HepG2 (cell line): ENCODE results near the gene MT1A. TPM values are rescaled to one million over a fixed set of nuclear protein-coding genes. Genes with fewer than 3 reads are reported as not detected.

ENCODE experiments used
- ATAC-seq: fragments of 200-7000 bp; cut with Tn5 transposase; 3 replicates; pipeline ENCODE4 v1.9.1; 2020; ENCODE audit warnings: mild to moderate bottlenecking, moderate library complexity
- BruUV-seq: library from RNA; stranded (reverse); fragments of 400-500 nt; replicated peaks from 2 replicates; lab custom pipeline; 2021; lab: Mats Ljungman, UMichigan
- CTCF ChIA-PET: fragments of 300-600 bp; formaldehyde crosslinking; extraction: SDS; loops from one replicate; lab custom pipeline; 2021; ENCODE audit warnings: low total read pairs, inconsistent platforms, low intra/inter-chr PET ratio; lab: Yijun Ruan, JAX
- POLR2A ChIA-PET: fragments of 350-600 bp; sonication (Branson Sonifier 250); formaldehyde crosslinking; loops from one replicate; lab custom pipeline; 2020; ENCODE audit warnings: antibody characterized with exemption, inconsistent platforms; lab: Yijun Ruan, JAX
- DNase-seq: peaks from one replicate; pipeline ENCODE4 v3.0.0-alpha.2; 2015; ENCODE audit warnings: low spot score
- FAIRE-seq: peaks from 3 replicates; lab custom pipeline; 2011; peaks lifted over from hg19 to GRCh38; lab: Jason Lieb, UNC
- H2AFZ ChIP-seq: one replicate; pipeline ENCODE4 v1.6.1; 2011; ENCODE audit warnings: low read length, inconsistent platforms
- H3K27ac ChIP-seq: fragments of 300-600 bp; 3 replicates; pipeline ENCODE4 v1.8.0; 2011; ENCODE audit warnings: mixed run types, mild to moderate bottlenecking, mixed read lengths, low read length, inconsistent platforms; ENCODE audit not compliant: insufficient read depth; ENCODE audit errors: extremely low read length
- H3K27me3 ChIP-seq, 2 experiments: fragments of 200-600 bp in 1 of 2; 2 replicates in 1 of 2; 3 replicates in 1 of 2; pipeline versions ENCODE4 v1.6.0 to v1.8.0; 2011; ENCODE audit warnings: low read length in 2 of 2, mild to moderate bottlenecking in 2 of 2, moderate library complexity in 2 of 2, inconsistent platforms in 1 of 2; ENCODE audit not compliant: insufficient read depth in 2 of 2, control insufficient read depth in 1 of 2
- H3K36me3 ChIP-seq, 2 experiments: fragments of 200-600 bp in 1 of 2; replicated peaks in 1 of 2; 2 replicates in 1 of 2; 3 replicates in 1 of 2; pipeline versions ENCODE4 v1.5.1 to v1.8.0; 2011; ENCODE audit warnings: low read length in 2 of 2, inconsistent platforms in 1 of 2; ENCODE audit not compliant: insufficient read depth in 2 of 2, control insufficient read depth in 1 of 2
- H3K4me1 ChIP-seq: 2 replicates; pipeline ENCODE4 v1.5.1; 2012; ENCODE audit warnings: low read length, inconsistent platforms; ENCODE audit not compliant: insufficient read depth
- H3K4me2 ChIP-seq: 2 replicates; pipeline ENCODE4 v1.6.0; 2011; ENCODE audit warnings: low read depth, low read length, inconsistent platforms
- H3K4me3 ChIP-seq, 3 experiments: fragments of 200-600 bp in 1 of 3; sonication (generic), shearing (Covaris generic) in 1 of 3; replicated peaks in 1 of 3; 2 replicates each; pipeline ENCODE4 v1.5.1; 2011 to 2016; ENCODE audit warnings: low read length in 3 of 3, inconsistent platforms in 2 of 3, low read depth in 2 of 3, mild to moderate bottlenecking in 2 of 3, control low read depth in 1 of 3, mixed read lengths in 1 of 3; ENCODE audit not compliant: insufficient read depth in 1 of 3
- H3K79me2 ChIP-seq: one replicate; pipeline ENCODE4 v1.6.1; 2011; ENCODE audit warnings: low read length, inconsistent platforms; ENCODE audit not compliant: insufficient read depth
- H3K9ac ChIP-seq: 2 replicates; pipeline ENCODE4 v1.6.0; 2011; ENCODE audit warnings: mild to moderate bottlenecking, low read depth, low read length, inconsistent platforms; ENCODE audit not compliant: insufficient read depth
- H3K9me3 ChIP-seq: 2 replicates; pipeline ENCODE4 v1.5.1; 2012; ENCODE audit warnings: mild to moderate bottlenecking, low read length
- H4K20me1 ChIP-seq: 2 replicates; pipeline ENCODE4 v1.6.0; 2011; ENCODE audit warnings: inconsistent platforms, mild to moderate bottlenecking, low read length, moderate library complexity; ENCODE audit not compliant: insufficient read depth
- CEBPG ChIP-seq: IDR thresholded peaks from 2 replicates; pipeline ENCODE4 v1.6.1; 2016
- ERF ChIP-seq: IDR thresholded peaks from 2 replicates; pipeline ENCODE4 v1.6.1; 2018; ENCODE audit warnings: missing biosample characterization, missing genetic modification reagents
- MIER2 ChIP-seq: IDR thresholded peaks from 2 replicates; pipeline ENCODE4 v1.6.1; 2016; ENCODE audit warnings: missing biosample characterization, missing genetic modification reagents
- REST ChIP-seq, 2 experiments: IDR thresholded peaks; 2 replicates each; pipeline ENCODE4 v1.6.1; 2011 to 2012; ENCODE audit warnings: low read length in 2 of 2, borderline replicate concordance in 1 of 2, low read depth in 1 of 2, mild to moderate bottlenecking in 1 of 2, moderate library complexity in 1 of 2
- SUZ12 ChIP-seq: fragments of 150-350 bp; IDR thresholded peaks from 2 replicates; pipeline ENCODE4 v1.6.1; 2014; ENCODE audit warnings: low read depth, low read length
- TEAD3 ChIP-seq: optimal IDR thresholded peaks from 2 replicates; pipeline ENCODE3; 2016; ENCODE audit warnings: borderline replicate concordance
- ZNF567 ChIP-seq: sonication (generic); formaldehyde crosslinking; IDR thresholded peaks from 2 replicates; pipeline ENCODE4 v1.8.1; 2023; ENCODE audit warnings: mild to moderate bottlenecking, missing genetic modification reagents, borderline replicate concordance
- WGBS: methylation state at CpG from one replicate; pipeline ENCODE4 v1.1.6; 2017; ENCODE audit warnings: low lambda C conversion rate; 5-methylcytosine and 5-hydroxymethylcytosine counted together
- in situ Hi-C: cut with HindIII; loops from 2 replicates; pipeline ENCODE4 v1.10.0; 2017; ENCODE audit warnings: low pct_unique_long_range_greater_than_20kb; ENCODE audit not compliant: extremely low pct_ligation_motif_present
- intact Hi-C: fragments of 100-400 bp; cut with micrococcal nuclease; formaldehyde crosslinking; loops from one replicate; pipeline ENCODE4 v1.10.0; 2022; ENCODE audit not compliant: unreplicated experiment
- polyA plus RNA-seq, 8 experiments: library from polyadenylated mRNA; depleted of rRNA in 3 of 8; stranded (reverse) in 7 of 8; unstranded in 1 of 8; fragments of >200 nt; fragmentation: Illumina TruSeq in 4 of 8; extraction: Trizol in 4 of 8; gene quantifications; 2 replicates each; pipeline versions ENCODE4 v1.2.1 to v1.2.3, GENCODE V29; 2011 to 2016; ENCODE audit warnings: low read depth in 4 of 8, missing spikeins in 1 of 8, mixed read lengths in 1 of 8; ENCODE audit not compliant: insufficient read depth in 1 of 8
- total RNA-seq, 5 experiments: library from RNA; depleted of rRNA; stranded (reverse); fragments of >200 nt; fragmentation: Illumina TruSeq; extraction: Trizol; gene quantifications; 2 replicates each; pipeline ENCODE4 v1.2.3, GENCODE V29; 2016; ENCODE audit warnings: low read depth in 1 of 5

Gene MT1A
- total and polyA plus RNA-seq, 2 of the 13 experiments (the other 11 are each of a cell fraction or from before 2014, with no cell fraction given): 8.3 to 10.4 TPM

- intact Hi-C loops (no loop called here), in situ Hi-C loops (no loop called here)
- Histone ChIP-seq H2AFZ (no peak overlapping the region), H3K4me2 (peak overlapping the region; percentile 41), H3K9me3 (no peaks in the 10 kb centered on the region), H3K36me3 (no peaks in the 10 kb centered on the region), H3K27ac (no peak overlapping the region), H3K4me3 (peak overlapping the region in 1 of 3 experiments; percentile 45; a peak in 1 of 6 replicates), H3K79me2 (no peaks in the 10 kb centered on the region), H3K27me3 (peaks cover 9 to 50% of the 10 kb centered on the region in 2 experiments; a peak in 4 of 5 replicates), H4K20me1 (no peaks in the 10 kb centered on the region), H3K4me1 (peaks cover 48% of the 10 kb centered on the region), H3K9ac (no peak overlapping the region)
- ATAC-seq (no peak), DNase-seq (no peak), FAIRE-seq (no peak)
- no TSS peak for BruUV-seq
- CTCF ChIA-PET: no interaction called here
- TF ChIP-seq MIER2 (CRISPR knock-in tag) (peak; percentile 84), SUZ12 (no peak), TEAD3 (CRISPR knock-in tag) (peak; percentile 2), ERF (CRISPR knock-in tag) (0 out of 2 replicates have a peak, but pooled peaks have one; percentile 3), CEBPG (CRISPR knock-in tag) (no peak), REST (IDR thresholded peaks at IDR 0.05; ENCODE audit: borderline replicate concordance in 1 of 2, low read depth in 1 of 2, low read length in 2 of 2) (peak; percentile 55 to 87), ZNF567 (CRISPR knock-in tag) (no peak)
- POLR2A ChIA-PET: interaction anchor here (1.3 to 1.8 kb wide), 2 partner anchors 18 to 37 kb away, joined by 3 to 5 read pairs; partner anchors contain the start of gene MT1E
- WGBS: 39% methylated on average over 5 of the region's 5 CpGs
Observed at GRCh38 chr16:56643833-56644232, 5.4 kb downstream of the MT1A start.
